GM19035 (cell line): ENCODE measurements around the gene ARHGAP12.

Source experiments
- ATAC-seq: cut with Tn5 transposase; IDR thresholded peaks from one replicate; pipeline ENCODE4 v1.9.1; 2021; ENCODE audit not compliant: unreplicated experiment

The ARHGAP12 gene

GRCh38 chr10:31830887-31831286 lies 97.7 kb downstream of the ARHGAP12 start:
- no peak for ATAC-seq

- no peak for ATAC-seq
Observed at GRCh38 chr10:31829776-31830175, 98.9 kb downstream of the ARHGAP12 start.

- ATAC-seq, result no peak
Observed at GRCh38 chr10:31823358-31823757, 105.3 kb downstream of the ARHGAP12 start.

GRCh38 chr10:31822616-31823318 lies 105.9 kb downstream of the ARHGAP12 start:
- no peak for ATAC-seq

- no peak for ATAC-seq
Observed at GRCh38 chr10:31822150-31822549, 106.5 kb downstream of the ARHGAP12 start.

GRCh38 chr10:31820778-31821369 lies 107.8 kb downstream of the ARHGAP12 start:
- ATAC-seq, result no peak

GRCh38 chr10:31820096-31820495 lies 108.5 kb downstream of the ARHGAP12 start:
- no peak for ATAC-seq

- ATAC-seq, result no peak
Observed at GRCh38 chr10:31819391-31819820, 109.2 kb downstream of the ARHGAP12 start.

- ATAC-seq, result no peak
Observed at GRCh38 chr10:31816318-31816717, 112.3 kb downstream of the ARHGAP12 start.

GRCh38 chr10:31808258-31809218 lies 120.1 kb downstream of the ARHGAP12 start:
- ATAC-seq, result peak; percentile 76

GRCh38 chr10:31804352-31804810 lies 124.2 kb downstream of the ARHGAP12 start:
- ATAC-seq, result no peak

- ATAC-seq, result no peak
Observed at GRCh38 chr10:31803606-31804351, 124.9 kb downstream of the ARHGAP12 start.

- ATAC-seq, result no peak
Observed at GRCh38 chr10:31799181-31799580, 129.4 kb downstream of the ARHGAP12 start.

- ATAC-seq, result no peak
Observed at GRCh38 chr10:31792745-31793144, 135.9 kb downstream of the ARHGAP12 start.

GRCh38 chr10:31789555-31789954 lies 139.1 kb downstream of the ARHGAP12 start:
- ATAC-seq, result no peak

- ATAC-seq, result no peak
Observed at GRCh38 chr10:31782701-31783100, 145.9 kb downstream of the ARHGAP12 start.

- no peak for ATAC-seq
Observed at GRCh38 chr10:31780717-31781116, 147.9 kb downstream of the ARHGAP12 start.

GRCh38 chr10:31778627-31779026 lies 150.0 kb downstream of the ARHGAP12 start:
- ATAC-seq, result no peak

- ATAC-seq, result no peak
Observed at GRCh38 chr10:31776159-31776558, 152.5 kb downstream of the ARHGAP12 start.

GRCh38 chr10:31774928-31775650 lies 153.5 kb downstream of the ARHGAP12 start:
- ATAC-seq, result no peak
